HEK293 (cell line): Measurements from ENCODE around the gene TEKTIP1.

Experiments
- CTCF ChIA-PET: fragments of 350-600 bp; formaldehyde crosslinking; extraction: SDS; loops from one replicate; lab custom pipeline; 2021; ENCODE audit warnings: antibody characterized with exemption; lab: Yijun Ruan, JAX
- POLR2A ChIA-PET: fragments of 300-600 bp; formaldehyde crosslinking; extraction: SDS; loops from one replicate; lab custom pipeline; 2020; ENCODE audit warnings: antibody characterized with exemption, inconsistent platforms; lab: Yijun Ruan, JAX
- H3K27ac ChIP-seq: fragments of 200-500 bp; sonication (Bioruptor generic); 2 replicates; pipeline ENCODE4 v1.5.1; 2014; ENCODE audit warnings: low read depth, low read length, control low read depth, inconsistent platforms; ENCODE audit errors: extremely low read depth
- H3K36me3 ChIP-seq, 2 experiments: fragments of 200-500 bp in 1 of 2; sonication (Bioruptor generic) in 1 of 2; 1 replicate in 1 of 2; 2 replicates in 1 of 2; pipeline ENCODE4 v1.5.1; 2014 to 2017; ENCODE audit warnings: inconsistent platforms in 2 of 2, low read length in 2 of 2; ENCODE audit not compliant: control insufficient read depth in 2 of 2, insufficient read depth in 1 of 2
- H3K4me1 ChIP-seq: fragments of 200-500 bp; sonication (Bioruptor generic); 2 replicates; pipeline ENCODE4 v1.5.1; 2014; ENCODE audit warnings: mild to moderate bottlenecking, low read length, inconsistent platforms; ENCODE audit not compliant: control insufficient read depth, insufficient read depth
- H3K4me3 ChIP-seq: 2 replicates; pipeline ENCODE4 v1.5.1; 2011; ENCODE audit warnings: low read depth, mild to moderate bottlenecking, control low read depth, low read length, moderate library complexity
- H3K9me3 ChIP-seq: fragments of 200-500 bp; sonication (Bioruptor generic); 2 replicates; pipeline ENCODE4 v1.5.1; 2014; ENCODE audit warnings: low read depth, low read length, inconsistent platforms; ENCODE audit not compliant: control insufficient read depth, insufficient read depth
- ATF2 ChIP-seq: fragments of 450-650 bp; formaldehyde crosslinking; IDR thresholded peaks from 2 replicates; pipeline ENCODE4 v1.5.1; 2016; ENCODE audit warnings: missing biosample characterization, missing genetic modification characterization, low read depth
- CTCF ChIP-seq: fragments of 450-650 bp; formaldehyde crosslinking; IDR thresholded peaks from 2 replicates; pipeline ENCODE4 v1.5.1; 2016; ENCODE audit warnings: missing biosample characterization, missing genetic modification characterization
- GLIS2 ChIP-seq: fragments of 450-650 bp; formaldehyde crosslinking; IDR thresholded peaks from 2 replicates; pipeline ENCODE4 v1.5.1; 2016; ENCODE audit warnings: missing biosample characterization, missing genetic modification characterization
- HIC1 ChIP-seq: fragments of 450-650 bp; formaldehyde crosslinking; IDR thresholded peaks from 2 replicates; pipeline ENCODE4 v1.5.1; 2016; ENCODE audit warnings: missing biosample characterization, missing genetic modification characterization
- KLF16 ChIP-seq: fragments of 450-650 bp; formaldehyde crosslinking; IDR thresholded peaks from 2 replicates; pipeline ENCODE4 v1.5.1; 2017; ENCODE audit warnings: missing biosample characterization, missing genetic modification characterization
- REST ChIP-seq: fragments of 450-650 bp; formaldehyde crosslinking; IDR thresholded peaks from 2 replicates; pipeline ENCODE4 v1.5.1; 2016; ENCODE audit warnings: missing biosample characterization, missing genetic modification characterization
- ZBTB7A ChIP-seq: fragments of 450-650 bp; formaldehyde crosslinking; IDR thresholded peaks from 2 replicates; pipeline ENCODE4 v1.5.1; 2016; ENCODE audit warnings: low read depth, missing biosample characterization, missing genetic modification characterization
- ZBTB8A ChIP-seq: fragments of 450-650 bp; formaldehyde crosslinking; IDR thresholded peaks from 2 replicates; pipeline ENCODE4 v1.5.1; 2016; ENCODE audit warnings: missing biosample characterization, missing genetic modification characterization
- ZIC2 ChIP-seq: fragments of 450-650 bp; formaldehyde crosslinking; IDR thresholded peaks from 2 replicates; pipeline ENCODE4 v1.5.1; 2016; ENCODE audit warnings: missing biosample characterization, missing genetic modification characterization
- ZNF133 ChIP-seq: fragments of 450-650 bp; formaldehyde crosslinking; IDR thresholded peaks from 2 replicates; pipeline ENCODE4 v1.5.1; 2016; ENCODE audit warnings: missing biosample characterization, missing genetic modification characterization
- ZNF2 ChIP-seq: fragments of 450-650 bp; formaldehyde crosslinking; IDR thresholded peaks from 2 replicates; pipeline ENCODE4 v1.5.1; 2016; ENCODE audit warnings: missing biosample characterization, missing genetic modification characterization
- ZNF362 ChIP-seq: fragments of 450-650 bp; formaldehyde crosslinking; IDR thresholded peaks from 2 replicates; pipeline ENCODE4 v1.5.1; 2016; ENCODE audit warnings: missing biosample characterization, missing genetic modification characterization
- ZNF560 ChIP-seq: fragments of 450-650 bp; formaldehyde crosslinking; IDR thresholded peaks from 2 replicates; pipeline ENCODE4 v1.5.1; 2017; ENCODE audit warnings: missing biosample characterization, missing genetic modification characterization, borderline replicate concordance
- ZNF561 ChIP-seq: fragments of 450-650 bp; IDR thresholded peaks from 2 replicates; pipeline ENCODE4 v1.5.1; 2018; ENCODE audit warnings: missing biosample characterization, missing genetic modification characterization, borderline replicate concordance
- ZNF623 ChIP-seq: fragments of 450-650 bp; formaldehyde crosslinking; IDR thresholded peaks from 2 replicates; pipeline ENCODE4 v1.5.1; 2016; ENCODE audit warnings: missing biosample characterization, missing genetic modification characterization
- ZNF658 ChIP-seq: fragments of 450-650 bp; formaldehyde crosslinking; IDR thresholded peaks from 2 replicates; pipeline ENCODE4; 2016; ENCODE audit warnings: missing biosample characterization, missing genetic modification characterization
- ZNF664 ChIP-seq: fragments of 450-650 bp; formaldehyde crosslinking; IDR thresholded peaks from 2 replicates; pipeline ENCODE4 v1.5.1; 2016; ENCODE audit warnings: missing biosample characterization, missing genetic modification characterization
- ZXDB ChIP-seq: fragments of 450-650 bp; formaldehyde crosslinking; IDR thresholded peaks from 2 replicates; pipeline ENCODE4 v1.5.1; 2016; ENCODE audit warnings: missing biosample characterization, missing genetic modification characterization

Gene TEKTIP1

GRCh38 chr19:3526507-3527237 is 12.3 kb upstream of the TEKTIP1 start:
- H3K9me3 ChIP-seq = no peaks in the 10 kb centered on the region
- H3K4me3 ChIP-seq = no peak overlapping the region
- H3K36me3 ChIP-seq = peaks cover 0 to 80% of the 10 kb centered on the region in 2 experiments; a peak in 2 of 3 replicates
- ChIA-PET POLR2A (interaction anchor here (0.6 to 1.1 kb wide), 2 partner anchors 13 to 26 kb away, joined by 3 read pairs; no protein-coding TSS in a partner anchor), CTCF (interaction anchor here (1.3 kb wide), 1 partner anchor 10 kb away, joined by 7 read pairs; no protein-coding TSS in a partner anchor)
- no peak for TF ChIP-seq ZBTB8A
- TF ChIP-seq KLF16 = no peak
- no peak for TF ChIP-seq ZNF664 (tag by site-specific recombination)
- TF ChIP-seq HIC1 (tag by site-specific recombination) = no peak
- no peak for TF ChIP-seq GLIS2 (tag by site-specific recombination)
- TF ChIP-seq ZIC2 = no peak
- no peak for TF ChIP-seq ZNF133 (tag by site-specific recombination)
- TF ChIP-seq ZNF362 (tag by site-specific recombination) = no peak
- no peak for TF ChIP-seq ATF2
- no peak for TF ChIP-seq ZNF623 (tag by site-specific recombination)
- no peak for TF ChIP-seq ZNF658 (tag by site-specific recombination)
- TF ChIP-seq REST = no peak
- TF ChIP-seq CTCF (tag by site-specific recombination) = no peak
- no peak for TF ChIP-seq ZNF560 (tag by site-specific recombination)
- no peak for TF ChIP-seq ZXDB (tag by site-specific recombination)
- no peak for TF ChIP-seq ZNF561 (tag by site-specific recombination)
- no peak for TF ChIP-seq ZBTB7A (tag by site-specific recombination)
- TF ChIP-seq ZNF2 (tag by site-specific recombination) = no peak
- no peak overlapping the region for H3K27ac ChIP-seq
- no peaks in the 10 kb centered on the region for H3K4me1 ChIP-seq
